Uterus (tissue), 2 donors: Measurements from ENCODE around the gene BRMS1L.

ENCODE experiments used
- CTCF ChIP-seq, 4 experiments: fragments of 200-600 bp in 2 of 4; fragments of 450-650 bp in 2 of 4; sonication (generic) in 2 of 4; IDR thresholded peaks; one replicate each; pipeline ENCODE4 v1.5.1; 2016 to 2019; ENCODE audit warnings: antibody characterized with exemption in 4 of 4, mild to moderate bottlenecking in 2 of 4, moderate library complexity in 1 of 4
- POLR2A ChIP-seq, 2 donors: fragments of 450-650 bp; IDR thresholded peaks; one replicate each; pipeline ENCODE4 v1.6.1; 2016; ENCODE audit warnings: antibody characterized with exemption in 2 of 2, mild to moderate bottlenecking in 1 of 2, moderate library complexity in 1 of 2

- TF ChIP-seq CTCF (IDR thresholded peaks at IDR 0.05), result no peak
- no peak for TF ChIP-seq POLR2A (IDR thresholded peaks at IDR 0.05)
Measured at GRCh38 chr14:35890308-35890707, 64.2 kb downstream of the BRMS1L start.
